Mucosa of stomach (tissue), 1 donor: ENCODE measurements around the gene SUGCT.

Experiments
- H3K27me3 ChIP-seq: one replicate; pipeline ENCODE4 v1.7.0; 2013; ENCODE audit warnings: mild to moderate bottlenecking, low read length; ENCODE audit not compliant: control insufficient read depth, insufficient read depth
- H3K36me3 ChIP-seq: one replicate; pipeline ENCODE4 v1.7.0; 2013; ENCODE audit warnings: low read length; ENCODE audit not compliant: control insufficient read depth, insufficient read depth
- H3K4me1 ChIP-seq: one replicate; pipeline ENCODE4 v1.7.0; 2013; ENCODE audit warnings: mild to moderate bottlenecking, low read length; ENCODE audit not compliant: control insufficient read depth, insufficient read depth
- H3K4me3 ChIP-seq: one replicate; pipeline ENCODE4 v1.7.0; 2013; ENCODE audit warnings: low read length
- H3K9ac ChIP-seq: one replicate; pipeline ENCODE4 v1.7.0; 2013; ENCODE audit warnings: mild to moderate bottlenecking, low read length, moderate library complexity
- H3K9me3 ChIP-seq: one replicate; pipeline ENCODE4 v1.7.0; 2013; ENCODE audit warnings: mild to moderate bottlenecking, low read length, moderate library complexity; ENCODE audit not compliant: control insufficient read depth
- donor health status: Pancreatic carcinoma.

SUGCT gene

GRCh38 chr7:40676221-40676620 lies 541.4 kb downstream of the SUGCT start:
- Histone ChIP-seq H3K27me3 (no peaks in the 10 kb centered on the region), H3K4me3 (no peak overlapping the region), H3K9ac (no peak overlapping the region), H3K36me3 (no peaks in the 10 kb centered on the region), H3K9me3 (no peaks in the 10 kb centered on the region), H3K4me1 (no peaks in the 10 kb centered on the region)

- Histone ChIP-seq H3K4me1 (no peaks in the 10 kb centered on the region), H3K4me3 (no peak overlapping the region), H3K9ac (no peak overlapping the region), H3K9me3 (no peaks in the 10 kb centered on the region), H3K27me3 (no peaks in the 10 kb centered on the region), H3K36me3 (no peaks in the 10 kb centered on the region)
These were observed 545.9 kb downstream of the SUGCT start for GRCh38 chr7:40680657-40681056.

GRCh38 chr7:40682696-40683095 lies 547.9 kb downstream of the SUGCT start:
- no peak overlapping the region for H3K4me3 ChIP-seq
- H3K9ac ChIP-seq, result no peak overlapping the region
- H3K4me1 ChIP-seq, result no peaks in the 10 kb centered on the region
- no peaks in the 10 kb centered on the region for H3K9me3 ChIP-seq
- H3K36me3 ChIP-seq, result no peaks in the 10 kb centered on the region
- no peaks in the 10 kb centered on the region for H3K27me3 ChIP-seq

- H3K4me3 ChIP-seq, result no peak overlapping the region
- no peaks in the 10 kb centered on the region for H3K4me1 ChIP-seq
- no peaks in the 10 kb centered on the region for H3K36me3 ChIP-seq
- H3K9me3 ChIP-seq, result no peaks in the 10 kb centered on the region
- H3K9ac ChIP-seq, result no peak overlapping the region
- H3K27me3 ChIP-seq, result no peaks in the 10 kb centered on the region
These were observed 559.4 kb downstream of the SUGCT start for GRCh38 chr7:40694026-40694809.

- H3K4me1 ChIP-seq, result no peaks in the 10 kb centered on the region
- H3K4me3 ChIP-seq, result no peak overlapping the region
- H3K9me3 ChIP-seq, result no peaks in the 10 kb centered on the region
- no peak overlapping the region for H3K9ac ChIP-seq
- H3K36me3 ChIP-seq, result no peaks in the 10 kb centered on the region
- no peaks in the 10 kb centered on the region for H3K27me3 ChIP-seq
These were observed 560.2 kb downstream of the SUGCT start for GRCh38 chr7:40694991-40695390.

GRCh38 chr7:40697653-40698052 lies 562.8 kb downstream of the SUGCT start:
- no peaks in the 10 kb centered on the region for H3K36me3 ChIP-seq
- H3K27me3 ChIP-seq, result no peaks in the 10 kb centered on the region
- H3K9ac ChIP-seq, result no peak overlapping the region
- no peak overlapping the region for H3K4me3 ChIP-seq
- H3K4me1 ChIP-seq, result no peaks in the 10 kb centered on the region
- no peaks in the 10 kb centered on the region for H3K9me3 ChIP-seq

GRCh38 chr7:40698214-40698920 lies 563.6 kb downstream of the SUGCT start:
- no peaks in the 10 kb centered on the region for H3K27me3 ChIP-seq
- no peaks in the 10 kb centered on the region for H3K4me1 ChIP-seq
- no peak overlapping the region for H3K9ac ChIP-seq
- H3K4me3 ChIP-seq, result no peak overlapping the region
- H3K9me3 ChIP-seq, result no peaks in the 10 kb centered on the region
- no peaks in the 10 kb centered on the region for H3K36me3 ChIP-seq

- Histone ChIP-seq H3K9me3 (no peaks in the 10 kb centered on the region), H3K4me3 (no peak overlapping the region), H3K36me3 (no peaks in the 10 kb centered on the region), H3K9ac (no peak overlapping the region), H3K27me3 (no peaks in the 10 kb centered on the region), H3K4me1 (no peaks in the 10 kb centered on the region)
These were observed 564.1 kb downstream of the SUGCT start for GRCh38 chr7:40698921-40699260.

GRCh38 chr7:40700653-40701421 lies 566.0 kb downstream of the SUGCT start:
- no peaks in the 10 kb centered on the region for H3K36me3 ChIP-seq
- H3K9me3 ChIP-seq, result no peaks in the 10 kb centered on the region
- no peak overlapping the region for H3K9ac ChIP-seq
- no peak overlapping the region for H3K4me3 ChIP-seq
- no peaks in the 10 kb centered on the region for H3K4me1 ChIP-seq
- H3K27me3 ChIP-seq, result no peaks in the 10 kb centered on the region

GRCh38 chr7:40701836-40702551 lies 567.2 kb downstream of the SUGCT start:
- Histone ChIP-seq H3K4me3 (no peak overlapping the region), H3K4me1 (no peaks in the 10 kb centered on the region), H3K36me3 (no peaks in the 10 kb centered on the region), H3K27me3 (no peaks in the 10 kb centered on the region), H3K9ac (no peak overlapping the region), H3K9me3 (no peaks in the 10 kb centered on the region)

- H3K27me3 ChIP-seq, result no peaks in the 10 kb centered on the region
- H3K9ac ChIP-seq, result no peak overlapping the region
- H3K36me3 ChIP-seq, result no peaks in the 10 kb centered on the region
- no peak overlapping the region for H3K4me3 ChIP-seq
- H3K9me3 ChIP-seq, result no peaks in the 10 kb centered on the region
- H3K4me1 ChIP-seq, result no peaks in the 10 kb centered on the region
These were observed 569.4 kb downstream of the SUGCT start for GRCh38 chr7:40704172-40704571.
